Spleen (tissue), 11 donors: ENCODE results near the gene DDX17. TPM values are rescaled to one million over a fixed set of nuclear protein-coding genes. Genes with fewer than 3 reads are reported as not detected.
A peak's percentile ranks its signal among the peaks of the same experiment; 100 is the strongest.

ENCODE experiments used
- DNase-seq: peaks from one replicate; pipeline ENCODE4 v3.0.0-alpha.2; 2020
- H3K27ac ChIP-seq, 8 donors: fragments of 200-600 bp; sonication (generic) in 7 of 8; 1 replicate in 4 of 8; 2 replicates in 4 of 8; pipeline versions ENCODE4 v1.5.0 to v1.8.0; 2016 to 2021; ENCODE audit warnings: inconsistent platforms in 4 of 8, mild to moderate bottlenecking in 4 of 8, moderate library complexity in 1 of 8
- H3K27me3 ChIP-seq, 7 donors: fragments of 200-600 bp; sonication (generic) in 6 of 7; replicated peaks in 1 of 7; 1 replicate in 4 of 7; 2 replicates in 3 of 7; pipeline versions ENCODE4 v1.5.0 to v1.8.0; 2016 to 2021; ENCODE audit warnings: inconsistent platforms in 3 of 7, mild to moderate bottlenecking in 1 of 7
- H3K36me3 ChIP-seq, 6 donors: fragments of 200-600 bp; sonication (generic) in 5 of 6; 1 replicate in 4 of 6; 2 replicates in 2 of 6; pipeline versions ENCODE4 v1.5.0 to v1.8.0; 2016 to 2021; ENCODE audit warnings: inconsistent platforms in 2 of 6
- H3K4me1 ChIP-seq, 6 donors: fragments of 200-600 bp; sonication (generic) in 5 of 6; 1 replicate in 3 of 6; 2 replicates in 3 of 6; pipeline versions ENCODE4 v1.5.0 to v1.8.0; 2016 to 2021; ENCODE audit warnings: inconsistent platforms in 3 of 6
- H3K4me3 ChIP-seq, 8 donors: fragments of 200-600 bp; sonication (generic) in 7 of 8; 1 replicate in 4 of 8; 2 replicates in 4 of 8; pipeline versions ENCODE4 v1.5.0 to v1.8.0; 2016 to 2021; ENCODE audit warnings: inconsistent platforms in 4 of 8, mild to moderate bottlenecking in 4 of 8, moderate library complexity in 2 of 8
- H3K9me3 ChIP-seq, 8 donors: fragments of 200-600 bp; sonication (generic) in 7 of 8; 1 replicate in 4 of 8; 2 replicates in 4 of 8; pipeline versions ENCODE4 v1.5.0 to v1.8.0; 2016 to 2021; ENCODE audit warnings: inconsistent platforms in 4 of 8
- CTCF ChIP-seq, 11 experiments: fragments of 200-600 bp in 7 of 11; fragments of 450-650 bp in 4 of 11; sonication (generic) in 4 of 11; IDR thresholded peaks in 8 of 11; conservative IDR thresholded peaks in 3 of 11; 1 replicate in 7 of 11; 2 replicates in 4 of 11; pipeline versions ENCODE4 v1.4.0 to v1.8.0; 2016 to 2021; ENCODE audit warnings: antibody characterized with exemption in 11 of 11, inconsistent platforms in 4 of 11, mild to moderate bottlenecking in 1 of 11
- POLR2A ChIP-seq, 3 donors: fragments of 450-650 bp; IDR thresholded peaks; one replicate each; pipeline ENCODE4 v1.5.1; 2017; ENCODE audit warnings: antibody characterized with exemption in 3 of 3, mild to moderate bottlenecking in 1 of 3
- POLR2AphosphoS5 ChIP-seq, 3 donors: sonication (generic); formaldehyde crosslinking; IDR thresholded peaks; one replicate each; pipeline ENCODE4 v1.5.1; 2017; ENCODE audit warnings: antibody characterized with exemption in 3 of 3
- whole genome bisulfite sequencing, 5 donors: extraction: QIAGEN DNeasy Blood & Tissue Kit in 3 of 5; methylation state at CpG; one replicate each; pipeline versions ENCODE4 v1.1.5 to v1.1.7; 2013 to 2018; 5-methylcytosine and 5-hydroxymethylcytosine counted together
- intact Hi-C: fragments of 100-400 bp; cut with DNase I; formaldehyde crosslinking; loops from one replicate; pipeline ENCODE4 v1.15.0; 2023; ENCODE audit warnings: low total_unique reads
- polyA plus RNA-seq, 3 donors: library from polyadenylated mRNA; stranded (reverse); fragments of 200-250 nt; gene quantifications; one replicate each; pipeline ENCODE4 v1.2.1, GENCODE V29; 2013
- total RNA-seq, 7 donors: library from RNA; depleted of rRNA in 3 of 7; stranded (reverse); fragments of >200 nt in 3 of 7; fragmentation: NEBNext Ultra II Directional in 4 of 7; extraction: Animal tissue kit (Norgen Biotek cat#: 25700) in 4 of 7; gene quantifications; one replicate each; pipeline versions ENCODE4 v1.1.0 to v1.2.1, GENCODE V29; 2016 to 2021
- donor health status: healthy with polysubstance abuse.
- donor health status: DM: no; HTN: no; CAD: no; lungs with moderate emphysema.
- donor health status: DM: no; HTN: no; CAD: no.
- donor health status: Bipolar disorder and iron deficiency.
- donor health status: healthy.
- donor health status: DM: no; HTN: no; CAD: no.
- donor health status: DM: yes; HTN: yes; CAD: no.

The DDX17 gene
- total and polyA plus RNA-seq, 10 donors, result 150 to 818 (median 606) TPM

GRCh38 chr22:38455530-38456271 lies 50.4 kb downstream of the DDX17 start:
- Histone ChIP-seq H3K27me3 (peaks cover 0 to 98% (median 68%) of the 10 kb centered on the region in 7 donors), H3K9me3 (no peaks in the 10 kb centered on the region), H3K4me3 (peak overlapping the region in 6 of 8 donors; percentile 23 to 71 (median 40)), H3K4me1 (peaks cover 0 to 24% (median 19%) of the 10 kb centered on the region in 6 donors), H3K36me3 (no peaks in the 10 kb centered on the region), H3K27ac (no peak overlapping the region)
- intact Hi-C loops, result no loop called here
- TF ChIP-seq POLR2A (IDR thresholded peaks at IDR 0.05) (no peak), POLR2AphosphoS5 (IDR thresholded peaks at IDR 0.05) (no peak), CTCF (IDR thresholded peaks at IDR 0.05 in 8 of 11, conservative IDR thresholded peaks at IDR 0.05 in 3 of 11) (no peak)
- WGBS, 5 donors, result 1 to 5% (median 1%) methylated on average over 45 to 90 of the region's 90 CpGs
- DNase-seq, result no peak

GRCh38 chr22:38455076-38455529 lies 51.0 kb downstream of the DDX17 start, which contains the start of gene KCNJ4:
Gene KCNJ4 (minus strand): TSS chr22:38455199. CDS start chr22:38428132, 27,067 bp downstream.
- WGBS, 5 donors, result 1 to 15% (median 1%) methylated on average over 4 to 76 of the region's 76 CpGs

GRCh38 chr22:38454353-38455075 lies 51.6 kb downstream of the DDX17 start:
- peaks cover 0 to 98% (median 70%) of the 10 kb centered on the region in 7 donors for H3K27me3 ChIP-seq
- no peak for TF ChIP-seq POLR2AphosphoS5 (IDR thresholded peaks at IDR 0.05)
- TF ChIP-seq POLR2A (IDR thresholded peaks at IDR 0.05), result no peak
- no peak for TF ChIP-seq CTCF (IDR thresholded peaks at IDR 0.05 in 8 of 11, conservative IDR thresholded peaks at IDR 0.05 in 3 of 11)
- no peak overlapping the region for H3K27ac ChIP-seq
- intact Hi-C loops, result no loop called here
- 0 to 7% (median 4%) methylated on average over 18 to 67 of the region's 67 CpGs for WGBS, 5 donors
- no peaks in the 10 kb centered on the region for H3K36me3 ChIP-seq
- H3K4me1 ChIP-seq, result peaks cover 0 to 24% (median 19%) of the 10 kb centered on the region in 6 donors
- H3K4me3 ChIP-seq, result peak overlapping the region; percentile 4 to 71 (median 34)
- H3K9me3 ChIP-seq, result no peaks in the 10 kb centered on the region
- no peak for DNase-seq

More at GRCh38 chr22:38455076-38455529, 51.0 kb downstream of the DDX17 start, which contains the start of gene KCNJ4:
- H3K27ac ChIP-seq, result no peak within 1 kb of the TSS
- no peaks in the 10 kb centered on the region for H3K9me3 ChIP-seq
- H3K4me1 ChIP-seq, result peaks cover 0 to 24% (median 19%) of the 10 kb centered on the region in 6 donors
- H3K36me3 ChIP-seq, result no peaks in the 10 kb centered on the region
- intact Hi-C loops, result no loop called here
- TF ChIP-seq POLR2A (IDR thresholded peaks at IDR 0.05) (no peak), CTCF (IDR thresholded peaks at IDR 0.05 in 8 of 11, conservative IDR thresholded peaks at IDR 0.05 in 3 of 11) (no peak), POLR2AphosphoS5 (IDR thresholded peaks at IDR 0.05) (no peak)
- no peak for DNase-seq
- H3K27me3 ChIP-seq, result peaks cover 0 to 98% (median 66%) of the 10 kb centered on the region in 7 donors
- H3K4me3 ChIP-seq, result peak within 1 kb of the TSS; percentile 4 to 71 (median 36)

- Histone ChIP-seq H3K4me3 (peak overlapping the region in 1 of 8 donors; percentile 71), H3K4me1 (peaks cover 0 to 24% (median 19%) of the 10 kb centered on the region in 6 donors), H3K27me3 (peaks cover 0 to 98% (median 71%) of the 10 kb centered on the region in 7 donors), H3K27ac (no peak overlapping the region), H3K36me3 (no peaks in the 10 kb centered on the region), H3K9me3 (no peaks in the 10 kb centered on the region)
- no peak for TF ChIP-seq POLR2AphosphoS5 (IDR thresholded peaks at IDR 0.05)
- no peak for TF ChIP-seq CTCF (IDR thresholded peaks at IDR 0.05 in 8 of 11, conservative IDR thresholded peaks at IDR 0.05 in 3 of 11)
- TF ChIP-seq POLR2A (IDR thresholded peaks at IDR 0.05), result no peak
- intact Hi-C loops, result no loop called here
- WGBS, 5 donors, result 16 to 34% (median 33%) methylated on average over 3 of the region's 3 CpGs
- no peak for DNase-seq
These were observed 52.1 kb downstream of the DDX17 start for GRCh38 chr22:38453996-38454352.
